ENCODE measurements around the gene CFH. TPM values are rescaled to one million over a fixed set of nuclear protein-coding genes. Genes with fewer than 3 reads are reported as not detected.
"Not testable (repeated sequence)": the region's sequence is repeated elsewhere in the genome, so short reads cannot be mapped to it uniquely, and the experiment has no call there.

CFH gene
- total RNA-seq, 2 experiments from 2014 or later = 3.6 to 4.6 TPM

DNA sequence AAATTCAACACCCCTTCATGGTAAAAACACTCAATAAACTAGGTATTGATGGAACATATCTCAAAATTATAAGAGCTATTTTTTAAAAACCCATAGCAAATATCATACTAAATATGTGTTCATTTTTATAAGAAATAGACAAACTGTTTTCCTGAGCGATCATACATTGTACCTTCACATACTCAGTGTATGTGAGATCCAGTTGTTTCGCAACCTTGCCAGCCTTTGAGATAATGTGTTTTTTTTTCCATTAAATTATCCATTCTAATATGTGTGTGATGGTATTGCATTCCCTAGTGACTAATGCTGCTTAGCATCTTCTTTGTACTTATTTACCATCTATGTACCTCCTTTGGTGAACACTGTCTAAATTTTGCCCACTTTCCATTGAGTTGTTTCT, 47.1 kb downstream of the CFH start:
- DNase-seq = no peak
- ChIA-PET CTCF (no interaction called here), POLR2A (no interaction called here)
- no peak overlapping the region for H3K4me3 Mint-ChIP-seq
- H3K9me3 ChIP-seq (ENCODE audit: control insufficient read depth in 1 of 2, insufficient read depth in 1 of 2, low read length in 2 of 2) = no peaks in the 10 kb centered on the region
- no peaks in the 10 kb centered on the region for H3K36me3 ChIP-seq (ENCODE audit: insufficient read depth, low read length)
- no peaks in the 10 kb centered on the region for H3K4me1 Mint-ChIP-seq (ENCODE audit: low read depth)
- no peaks in the 10 kb centered on the region for H3K4me1 ChIP-seq (ENCODE audit: insufficient read depth, low read length)
- no peak overlapping the region for H3K4me3 ChIP-seq (ENCODE audit: low read length)
- H3K9me3 Mint-ChIP-seq = peaks cover 4% of the 10 kb centered on the region
- no peaks in the 10 kb centered on the region for H3K36me3 Mint-ChIP-seq (ENCODE audit: low read depth)
- no peak for ATAC-seq (ENCODE audit: poor library complexity)
- H3K27ac ChIP-seq (ENCODE audit: low read depth in 1 of 2, low read length in 2 of 2) = no peak overlapping the region
- H3K27me3 ChIP-seq (ENCODE audit: control insufficient read depth in 1 of 2, insufficient read depth in 2 of 2, low read length in 2 of 2) = no peaks in the 10 kb centered on the region
- intact Hi-C loops (cut with DNase I, micrococcal nuclease) = no loop called here
- TF ChIP-seq, protein P1, sequence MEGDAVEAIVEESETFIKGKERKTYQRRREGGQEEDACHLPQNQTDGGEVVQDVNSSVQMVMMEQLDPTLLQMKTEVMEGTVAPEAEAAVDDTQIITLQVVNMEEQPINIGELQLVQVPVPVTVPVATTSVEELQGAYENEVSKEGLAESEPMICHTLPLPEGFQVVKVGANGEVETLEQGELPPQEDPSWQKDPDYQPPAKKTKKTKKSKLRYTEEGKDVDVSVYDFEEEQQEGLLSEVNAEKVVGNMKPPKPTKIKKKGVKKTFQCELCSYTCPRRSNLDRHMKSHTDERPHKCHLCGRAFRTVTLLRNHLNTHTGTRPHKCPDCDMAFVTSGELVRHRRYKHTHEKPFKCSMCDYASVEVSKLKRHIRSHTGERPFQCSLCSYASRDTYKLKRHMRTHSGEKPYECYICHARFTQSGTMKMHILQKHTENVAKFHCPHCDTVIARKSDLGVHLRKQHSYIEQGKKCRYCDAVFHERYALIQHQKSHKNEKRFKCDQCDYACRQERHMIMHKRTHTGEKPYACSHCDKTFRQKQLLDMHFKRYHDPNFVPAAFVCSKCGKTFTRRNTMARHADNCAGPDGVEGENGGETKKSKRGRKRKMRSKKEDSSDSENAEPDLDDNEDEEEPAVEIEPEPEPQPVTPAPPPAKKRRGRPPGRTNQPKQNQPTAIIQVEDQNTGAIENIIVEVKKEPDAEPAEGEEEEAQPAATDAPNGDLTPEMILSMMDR (IDR thresholded peaks at IDR 0.05) = no peak
- H3K27me3 Mint-ChIP-seq = no peaks in the 10 kb centered on the region
- H3K27ac Mint-ChIP-seq = no peak overlapping the region

GRCh38 chr1:196701144-196701543, 49.3 kb downstream of the CFH start:
- Mint-ChIP-seq H3K27me3 (no peaks in the 10 kb centered on the region), H3K4me3 (no peak overlapping the region), H3K36me3 (ENCODE audit: low read depth) (no peaks in the 10 kb centered on the region), H3K27ac (no peak overlapping the region), H3K4me1 (ENCODE audit: low read depth) (no peaks in the 10 kb centered on the region), H3K9me3 (peaks cover 4% of the 10 kb centered on the region)
- Histone ChIP-seq H3K27me3 (ENCODE audit: control insufficient read depth in 1 of 2, insufficient read depth in 2 of 2, low read length in 2 of 2) (no peaks in the 10 kb centered on the region), H3K36me3 (ENCODE audit: insufficient read depth, low read length) (no peaks in the 10 kb centered on the region), H3K4me1 (ENCODE audit: insufficient read depth, low read length) (no peaks in the 10 kb centered on the region), H3K4me3 (ENCODE audit: low read length) (no peak overlapping the region), H3K27ac (ENCODE audit: low read depth in 1 of 2, low read length in 2 of 2) (no peak overlapping the region), H3K9me3 (ENCODE audit: control insufficient read depth in 1 of 2, insufficient read depth in 1 of 2, low read length in 2 of 2) (no peaks in the 10 kb centered on the region)
- TF ChIP-seq, protein P1 (IDR thresholded peaks at IDR 0.05) = no peak
- POLR2A ChIA-PET = interaction anchor here (0.5 kb wide), 1 partner anchor 647 kb away, joined by 3 read pairs; no protein-coding TSS in a partner anchor
- CTCF ChIA-PET = no interaction called here
- DNase-seq = no peak
- no peak for ATAC-seq (ENCODE audit: poor library complexity)
- intact Hi-C loops (cut with DNase I, micrococcal nuclease) = no loop called here

DNA sequence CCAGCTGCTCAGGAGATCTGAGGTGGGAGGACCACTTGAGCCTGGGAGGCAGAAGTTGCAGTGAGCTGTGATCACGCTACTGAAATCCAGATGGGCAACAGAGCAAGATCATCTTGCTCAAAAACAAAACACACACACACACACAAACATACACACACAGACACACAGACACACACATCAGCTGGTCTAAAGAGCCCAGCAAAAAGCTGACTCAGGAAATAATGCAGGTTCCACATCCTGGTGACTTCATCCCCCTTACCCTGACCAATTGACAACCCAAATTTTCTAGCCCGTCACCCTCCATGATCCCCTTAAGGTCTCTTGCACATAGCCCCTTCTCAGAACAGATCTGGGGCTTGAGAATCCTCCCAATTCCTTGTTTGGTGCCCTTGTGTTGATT, 58.0 kb downstream of the CFH start:
- H3K27ac Mint-ChIP-seq; H3K4me1 Mint-ChIP-seq (ENCODE audit: low read depth); H3K4me3 ChIP-seq (ENCODE audit: low read length); H3K4me1 ChIP-seq (ENCODE audit: insufficient read depth, low read length); H3K9me3 ChIP-seq (ENCODE audit: control insufficient read depth in 1 of 2, insufficient read depth in 1 of 2, low read length in 2 of 2); H3K27me3 Mint-ChIP-seq; H3K9me3 Mint-ChIP-seq; H3K36me3 ChIP-seq (ENCODE audit: insufficient read depth, low read length); CTCF ChIA-PET; H3K27me3 ChIP-seq (ENCODE audit: control insufficient read depth in 1 of 2, insufficient read depth in 2 of 2, low read length in 2 of 2); H3K27ac ChIP-seq (ENCODE audit: low read depth in 1 of 2, low read length in 2 of 2); H3K36me3 Mint-ChIP-seq (ENCODE audit: low read depth); H3K4me3 Mint-ChIP-seq; intact Hi-C loops (cut with DNase I, micrococcal nuclease); POLR2A ChIA-PET; ATAC-seq (ENCODE audit: poor library complexity); DNase-seq: not testable (repeated sequence)

- Mint-ChIP-seq H3K27me3 (no peaks in the 10 kb centered on the region), H3K4me3 (no peak overlapping the region), H3K36me3 (ENCODE audit: low read depth) (no peaks in the 10 kb centered on the region), H3K4me1 (ENCODE audit: low read depth) (no peaks in the 10 kb centered on the region), H3K9me3 (no peaks in the 10 kb centered on the region), H3K27ac (no peak overlapping the region)
- no peak for ATAC-seq (ENCODE audit: poor library complexity)
- no peaks in the 10 kb centered on the region for H3K27me3 ChIP-seq (ENCODE audit: control insufficient read depth in 1 of 2, insufficient read depth in 2 of 2, low read length in 2 of 2)
- no peaks in the 10 kb centered on the region for H3K9me3 ChIP-seq (ENCODE audit: control insufficient read depth in 1 of 2, insufficient read depth in 1 of 2, low read length in 2 of 2)
- no peaks in the 10 kb centered on the region for H3K36me3 ChIP-seq (ENCODE audit: insufficient read depth, low read length)
- TF ChIP-seq, protein P1 (IDR thresholded peaks at IDR 0.05) = no peak
- H3K4me3 ChIP-seq (ENCODE audit: low read length) = no peak overlapping the region
- intact Hi-C loops (cut with DNase I, micrococcal nuclease) = no loop called here
- ChIA-PET CTCF (no interaction called here), POLR2A (no interaction called here)
- H3K4me1 ChIP-seq (ENCODE audit: insufficient read depth, low read length) = no peaks in the 10 kb centered on the region
- no peak for DNase-seq
- H3K27ac ChIP-seq (ENCODE audit: low read depth in 1 of 2, low read length in 2 of 2) = no peak overlapping the region
These were observed 66.0 kb downstream of the CFH start for GRCh38 chr1:196717868-196718267.
